ENCODE data around the gene MT1B. TPM values are rescaled to one million over a fixed set of nuclear protein-coding genes. Genes with fewer than 3 reads are reported as not detected.

Gene MT1B
- total and polyA plus RNA-seq, 2 of the 4 experiments (the other 2 are of a cell fraction): not detected

DNA sequence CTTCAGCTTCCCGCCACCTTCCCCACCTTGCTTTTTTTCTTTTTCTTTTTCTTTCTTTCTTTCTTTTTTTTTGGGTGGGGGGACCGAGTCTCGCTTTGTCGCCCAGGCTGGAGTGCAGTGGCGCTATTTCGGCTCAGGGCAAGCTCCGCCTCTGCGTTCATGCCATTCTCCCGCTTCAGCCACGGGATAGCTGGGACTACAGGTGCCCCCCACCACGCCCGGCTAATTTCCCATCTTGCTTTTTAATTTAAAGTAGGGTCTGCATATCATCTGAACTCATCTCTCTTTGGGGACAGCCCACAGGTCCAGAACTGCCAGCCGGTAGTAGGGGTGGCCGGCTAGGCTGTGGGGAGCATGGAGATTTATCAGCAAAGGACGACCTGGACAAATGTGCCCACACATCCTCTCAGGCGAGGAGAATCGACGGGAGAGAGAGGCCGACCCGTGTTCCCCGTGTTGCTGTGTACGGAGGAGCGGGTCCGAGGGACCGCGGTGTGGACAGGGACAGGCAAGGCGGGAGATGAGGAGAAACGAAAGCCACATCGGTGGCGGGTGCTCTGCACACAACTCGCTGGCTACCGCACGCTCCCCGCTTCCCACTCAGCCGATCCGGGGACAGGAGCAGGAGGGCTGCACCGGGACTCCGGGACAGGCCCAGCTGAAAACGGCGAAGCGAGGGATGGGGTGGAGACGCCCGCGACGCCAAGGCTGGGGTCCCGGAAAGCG, 16.8 kb upstream of the MT1B start:
- Histone ChIP-seq H2AK9ac (replicated peaks; ENCODE audit: low read depth, low read length, poor library complexity) (no peak overlapping the region), H4K20me1 (ENCODE audit: insufficient read depth, low read length) (no peaks in the 10 kb centered on the region)
- CTCF ChIA-PET: no interaction called here

More for the DNA sequence above, 16.8 kb upstream of the MT1B start:
- Histone ChIP-seq H2AK5ac (ENCODE audit: low read depth, low read length) (no peak overlapping the region), H3K27me3 (ENCODE audit: control insufficient read depth, insufficient read depth, low read length) (peaks cover 84% of the 10 kb centered on the region), H3K9me3 (ENCODE audit: control insufficient read depth, insufficient read depth, low read length) (peaks cover 2% of the 10 kb centered on the region; the same call in 1 of the 2 replicates), H3K9me1 (ENCODE audit: insufficient read depth, low read length) (no peaks in the 10 kb centered on the region), H3K4me2 (ENCODE audit: low read depth, low read length) (peak overlapping the region; percentile 28; the same call in 1 of the 2 replicates), H3K4me1 (ENCODE audit: control insufficient read depth, insufficient read depth, low read length) (no peaks in the 10 kb centered on the region; the same call in 1 of the 2 replicates), H3K27ac (ENCODE audit: insufficient read depth, low read length) (no peak overlapping the region), H3K56ac (ENCODE audit: extremely low read depth, insufficient read depth, low read length) (no peak overlapping the region), H4K8ac (ENCODE audit: low read depth in 2 of 2, low read length in 2 of 2) (no peak overlapping the region), H3K36me3 (ENCODE audit: control insufficient read depth, insufficient read depth, low read length) (no peaks in the 10 kb centered on the region), H2BK5ac (ENCODE audit: low read depth, low read length, poor library complexity, severe bottlenecking) (no peak overlapping the region), H3K23ac (ENCODE audit: low read depth, low read length) (0 out of 2 replicates have a peak overlapping the region, but pooled peaks have one; percentile 8), H4K5ac (ENCODE audit: low read depth, low read length) (no peak overlapping the region), H3K4ac (ENCODE audit: low read depth, low read length) (no peak overlapping the region), H2BK20ac (ENCODE audit: low read depth, low read length) (no peak overlapping the region), H2BK15ac (ENCODE audit: low read depth, low read length) (no peak overlapping the region), H3K79me1 (ENCODE audit: low read depth in 1 of 2, low read length in 2 of 2) (no peaks in the 10 kb centered on the region), H2BK120ac (ENCODE audit: low read depth, low read length) (no peak overlapping the region), H3K4me3 (ENCODE audit: insufficient read depth, low read depth, low read length) (peak overlapping the region; percentile 3; the same call in 1 of the 2 replicates), H2AFZ (replicated peaks; ENCODE audit: low read length, poor library complexity) (no peak overlapping the region), H4K91ac (ENCODE audit: insufficient read depth, low read depth, low read length) (no peak overlapping the region), H3K14ac (replicated peaks; ENCODE audit: low read depth, low read length) (no peak overlapping the region), H3K18ac (ENCODE audit: low read depth, low read length) (no peak overlapping the region), H3K9ac (ENCODE audit: low read depth, low read length) (no peak overlapping the region)
- ATAC-seq (ENCODE audit: low read depth): no peak
- dilution Hi-C loops (cut with HindIII; ENCODE audit: low sequenced_read_pairs, unreplicated experiment): no loop called here
- DNase-seq: no peak
- in situ Hi-C loops (cut with MboI; ENCODE audit: low sequenced_read_pairs): no loop called here
- POLR2A ChIA-PET (ENCODE audit: unreplicated experiment): no interaction called here
- TF ChIP-seq CHD1 (IDR thresholded peaks at IDR 0.05; ENCODE audit: low read depth, low read length) (no peak), BHLHE40 (IDR thresholded peaks at IDR 0.05; ENCODE audit: low read depth, low read length) (no peak), RAD21 (IDR thresholded peaks at IDR 0.05; ENCODE audit: low read length) (no peak), SMC3 (IDR thresholded peaks at IDR 0.05; ENCODE audit: low read depth, low read length) (no peak), MAZ (IDR thresholded peaks at IDR 0.05; ENCODE audit: borderline replicate concordance, low read depth, low read length) (no peak), MAFK (IDR thresholded peaks at IDR 0.05; ENCODE audit: low read depth, low read length) (no peak), POLR2A (IDR thresholded peaks at IDR 0.05; ENCODE audit: low read depth, low read length) (no peak), MXI1 (IDR thresholded peaks at IDR 0.05; ENCODE audit: borderline replicate concordance, low read depth, low read length) (no peak), CEBPB (IDR thresholded peaks at IDR 0.05; ENCODE audit: low read depth, low read length) (no peak), NFE2L2 (IDR thresholded peaks at IDR 0.05; ENCODE audit: low read depth, low read length) (no peak), RFX5 (IDR thresholded peaks at IDR 0.05; ENCODE audit: low read depth, low read length) (no peak)
- TF ChIP-seq, protein P1, sequence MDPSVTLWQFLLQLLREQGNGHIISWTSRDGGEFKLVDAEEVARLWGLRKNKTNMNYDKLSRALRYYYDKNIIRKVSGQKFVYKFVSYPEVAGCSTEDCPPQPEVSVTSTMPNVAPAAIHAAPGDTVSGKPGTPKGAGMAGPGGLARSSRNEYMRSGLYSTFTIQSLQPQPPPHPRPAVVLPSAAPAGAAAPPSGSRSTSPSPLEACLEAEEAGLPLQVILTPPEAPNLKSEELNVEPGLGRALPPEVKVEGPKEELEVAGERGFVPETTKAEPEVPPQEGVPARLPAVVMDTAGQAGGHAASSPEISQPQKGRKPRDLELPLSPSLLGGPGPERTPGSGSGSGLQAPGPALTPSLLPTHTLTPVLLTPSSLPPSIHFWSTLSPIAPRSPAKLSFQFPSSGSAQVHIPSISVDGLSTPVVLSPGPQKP (IDR thresholded peaks at IDR 0.05; ENCODE audit: borderline replicate concordance, low read depth, low read length): no peak
- TF ChIP-seq, protein P2, sequence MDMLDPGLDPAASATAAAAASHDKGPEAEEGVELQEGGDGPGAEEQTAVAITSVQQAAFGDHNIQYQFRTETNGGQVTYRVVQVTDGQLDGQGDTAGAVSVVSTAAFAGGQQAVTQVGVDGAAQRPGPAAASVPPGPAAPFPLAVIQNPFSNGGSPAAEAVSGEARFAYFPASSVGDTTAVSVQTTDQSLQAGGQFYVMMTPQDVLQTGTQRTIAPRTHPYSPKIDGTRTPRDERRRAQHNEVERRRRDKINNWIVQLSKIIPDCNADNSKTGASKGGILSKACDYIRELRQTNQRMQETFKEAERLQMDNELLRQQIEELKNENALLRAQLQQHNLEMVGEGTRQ (IDR thresholded peaks at IDR 0.05; ENCODE audit: low read depth, low read length): no peak
- TF ChIP-seq, protein P3, sequence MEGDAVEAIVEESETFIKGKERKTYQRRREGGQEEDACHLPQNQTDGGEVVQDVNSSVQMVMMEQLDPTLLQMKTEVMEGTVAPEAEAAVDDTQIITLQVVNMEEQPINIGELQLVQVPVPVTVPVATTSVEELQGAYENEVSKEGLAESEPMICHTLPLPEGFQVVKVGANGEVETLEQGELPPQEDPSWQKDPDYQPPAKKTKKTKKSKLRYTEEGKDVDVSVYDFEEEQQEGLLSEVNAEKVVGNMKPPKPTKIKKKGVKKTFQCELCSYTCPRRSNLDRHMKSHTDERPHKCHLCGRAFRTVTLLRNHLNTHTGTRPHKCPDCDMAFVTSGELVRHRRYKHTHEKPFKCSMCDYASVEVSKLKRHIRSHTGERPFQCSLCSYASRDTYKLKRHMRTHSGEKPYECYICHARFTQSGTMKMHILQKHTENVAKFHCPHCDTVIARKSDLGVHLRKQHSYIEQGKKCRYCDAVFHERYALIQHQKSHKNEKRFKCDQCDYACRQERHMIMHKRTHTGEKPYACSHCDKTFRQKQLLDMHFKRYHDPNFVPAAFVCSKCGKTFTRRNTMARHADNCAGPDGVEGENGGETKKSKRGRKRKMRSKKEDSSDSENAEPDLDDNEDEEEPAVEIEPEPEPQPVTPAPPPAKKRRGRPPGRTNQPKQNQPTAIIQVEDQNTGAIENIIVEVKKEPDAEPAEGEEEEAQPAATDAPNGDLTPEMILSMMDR (conservative IDR thresholded peaks at IDR 0.05; ENCODE audit: low read depth, low read length): no peak
- intact Hi-C loops (cut with micrococcal nuclease): no loop called here
- BruUV-seq (replicated peaks): no TSS peak
- WGBS, 2 experiments (ENCODE audit: extremely low coverage in 2 of 2, insufficient read length in 1 of 2): 9% methylated on average over 22 of the region's 47 CpGs; no CpG with 5 or more reads in 1 of the 2 experiments

Data from IMR-90 (cell line).